ENCODE data around the gene ANP32E.

The ANP32E gene

DNA sequence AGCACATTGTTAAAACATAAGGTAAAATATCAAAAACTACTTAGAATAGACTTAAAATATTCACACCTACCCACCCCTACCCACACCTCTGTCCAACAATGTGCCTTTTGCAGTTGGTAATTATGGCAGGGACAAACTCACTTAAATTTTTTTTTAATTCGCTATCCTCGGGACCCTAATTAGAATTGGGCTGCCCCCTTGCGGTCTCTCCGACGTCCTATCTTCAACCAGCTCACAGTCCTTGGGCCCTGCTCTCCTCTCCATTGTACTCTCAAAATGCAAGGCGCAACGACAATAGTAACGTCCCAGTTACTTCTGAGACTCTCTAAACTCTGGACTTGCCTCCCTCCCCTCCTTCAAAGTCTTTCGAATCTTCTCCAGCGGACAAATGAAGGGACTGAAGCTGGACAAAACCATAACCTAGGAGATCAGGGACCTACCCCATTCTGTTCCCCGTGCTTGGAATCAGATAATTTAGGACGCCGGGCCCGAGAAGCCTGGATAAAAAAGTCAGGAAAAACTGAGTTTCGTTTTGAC is 45.4 kb upstream of the ANP32E start:
- no peak for TF ChIP-seq SIN3A (IDR thresholded peaks at IDR 0.05; ENCODE audit: borderline replicate concordance, insufficient read depth, low read length)
- no peak for TF ChIP-seq FOXP2 (optimal IDR thresholded peaks at IDR 0.05; ENCODE audit: borderline replicate concordance, extremely low read depth, extremely low read length, insufficient read depth)
- no peak for TF ChIP-seq TAF1 (IDR thresholded peaks at IDR 0.05; ENCODE audit: borderline replicate concordance, insufficient read depth, low read length)
- TF ChIP-seq, protein P1, sequence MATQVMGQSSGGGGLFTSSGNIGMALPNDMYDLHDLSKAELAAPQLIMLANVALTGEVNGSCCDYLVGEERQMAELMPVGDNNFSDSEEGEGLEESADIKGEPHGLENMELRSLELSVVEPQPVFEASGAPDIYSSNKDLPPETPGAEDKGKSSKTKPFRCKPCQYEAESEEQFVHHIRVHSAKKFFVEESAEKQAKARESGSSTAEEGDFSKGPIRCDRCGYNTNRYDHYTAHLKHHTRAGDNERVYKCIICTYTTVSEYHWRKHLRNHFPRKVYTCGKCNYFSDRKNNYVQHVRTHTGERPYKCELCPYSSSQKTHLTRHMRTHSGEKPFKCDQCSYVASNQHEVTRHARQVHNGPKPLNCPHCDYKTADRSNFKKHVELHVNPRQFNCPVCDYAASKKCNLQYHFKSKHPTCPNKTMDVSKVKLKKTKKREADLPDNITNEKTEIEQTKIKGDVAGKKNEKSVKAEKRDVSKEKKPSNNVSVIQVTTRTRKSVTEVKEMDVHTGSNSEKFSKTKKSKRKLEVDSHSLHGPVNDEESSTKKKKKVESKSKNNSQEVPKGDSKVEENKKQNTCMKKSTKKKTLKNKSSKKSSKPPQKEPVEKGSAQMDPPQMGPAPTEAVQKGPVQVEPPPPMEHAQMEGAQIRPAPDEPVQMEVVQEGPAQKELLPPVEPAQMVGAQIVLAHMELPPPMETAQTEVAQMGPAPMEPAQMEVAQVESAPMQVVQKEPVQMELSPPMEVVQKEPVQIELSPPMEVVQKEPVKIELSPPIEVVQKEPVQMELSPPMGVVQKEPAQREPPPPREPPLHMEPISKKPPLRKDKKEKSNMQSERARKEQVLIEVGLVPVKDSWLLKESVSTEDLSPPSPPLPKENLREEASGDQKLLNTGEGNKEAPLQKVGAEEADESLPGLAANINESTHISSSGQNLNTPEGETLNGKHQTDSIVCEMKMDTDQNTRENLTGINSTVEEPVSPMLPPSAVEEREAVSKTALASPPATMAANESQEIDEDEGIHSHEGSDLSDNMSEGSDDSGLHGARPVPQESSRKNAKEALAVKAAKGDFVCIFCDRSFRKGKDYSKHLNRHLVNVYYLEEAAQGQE (IDR thresholded peaks at IDR 0.05; ENCODE audit: insufficient read depth in 1 of 2, low read depth in 2 of 2, low read length in 2 of 2), result no peak
- no peak for TF ChIP-seq POLR2AphosphoS5 (IDR thresholded peaks at IDR 0.05; ENCODE audit: low read depth, low read length)

DNA sequence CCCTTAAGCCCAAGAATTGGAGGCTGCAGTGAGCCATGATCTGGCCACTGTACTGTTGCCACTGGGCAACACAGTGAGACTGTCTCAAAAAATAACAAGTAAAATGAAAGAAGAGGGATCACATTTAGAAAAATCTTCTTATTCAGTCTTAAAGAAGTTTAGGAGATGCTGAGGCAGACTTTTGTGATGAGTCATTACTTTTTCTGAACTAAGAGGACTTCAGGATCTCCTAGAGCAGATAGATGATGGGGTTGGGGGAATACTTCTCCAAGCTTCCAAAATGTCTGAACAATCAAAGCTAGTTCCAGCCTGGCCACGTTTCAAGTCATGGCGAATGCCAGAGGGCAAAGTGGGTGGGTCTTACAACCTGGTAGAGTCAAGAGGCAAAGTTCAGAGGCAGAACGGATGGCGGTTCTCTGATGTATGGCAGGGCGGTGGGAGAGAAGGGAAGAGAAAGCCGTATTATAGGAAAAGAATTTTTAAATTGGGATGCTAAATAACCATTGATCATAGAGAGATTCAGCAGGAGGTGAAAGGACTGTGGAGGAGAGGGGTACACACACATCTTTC is 44.3 kb upstream of the ANP32E start:
- TF ChIP-seq SIN3A (IDR thresholded peaks at IDR 0.05; ENCODE audit: borderline replicate concordance, insufficient read depth, low read length) (no peak), FOXP2 (optimal IDR thresholded peaks at IDR 0.05; ENCODE audit: borderline replicate concordance, extremely low read depth, extremely low read length, insufficient read depth) (no peak), POLR2AphosphoS5 (IDR thresholded peaks at IDR 0.05; ENCODE audit: low read depth, low read length) (no peak), TAF1 (IDR thresholded peaks at IDR 0.05; ENCODE audit: borderline replicate concordance, insufficient read depth, low read length) (no peak)
- TF ChIP-seq, protein P1 (IDR thresholded peaks at IDR 0.05; ENCODE audit: insufficient read depth in 1 of 2, low read depth in 2 of 2, low read length in 2 of 2), result no peak

DNA sequence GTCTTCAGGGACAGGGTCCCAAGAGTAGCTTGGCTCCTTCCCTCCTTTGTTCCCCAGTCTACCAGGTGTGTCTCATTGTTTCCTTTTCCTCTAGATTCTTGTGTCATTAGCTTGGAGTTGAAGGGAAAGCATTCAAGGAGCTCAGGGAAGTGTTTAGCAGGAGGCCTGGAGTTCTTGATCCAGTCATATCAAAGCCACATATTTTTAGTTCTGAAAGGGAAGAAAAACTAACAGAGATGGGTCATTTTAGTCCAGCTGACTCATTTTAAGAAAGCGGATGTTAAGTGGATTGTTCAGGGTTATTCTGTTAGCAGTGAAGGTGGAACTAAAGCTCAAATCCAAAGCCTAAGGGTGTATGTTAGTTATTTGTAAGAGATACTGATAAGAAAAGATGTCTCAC is 37.4 kb upstream of the ANP32E start:
- TF ChIP-seq POLR2AphosphoS5 (IDR thresholded peaks at IDR 0.05; ENCODE audit: low read depth, low read length) (no peak), TAF1 (IDR thresholded peaks at IDR 0.05; ENCODE audit: borderline replicate concordance, insufficient read depth, low read length) (no peak), FOXP2 (optimal IDR thresholded peaks at IDR 0.05; ENCODE audit: borderline replicate concordance, extremely low read depth, extremely low read length, insufficient read depth) (no peak), SIN3A (IDR thresholded peaks at IDR 0.05; ENCODE audit: borderline replicate concordance, insufficient read depth, low read length) (no peak)
- TF ChIP-seq, protein P1 (IDR thresholded peaks at IDR 0.05; ENCODE audit: insufficient read depth in 1 of 2, low read depth in 2 of 2, low read length in 2 of 2), result no peak

DNA sequence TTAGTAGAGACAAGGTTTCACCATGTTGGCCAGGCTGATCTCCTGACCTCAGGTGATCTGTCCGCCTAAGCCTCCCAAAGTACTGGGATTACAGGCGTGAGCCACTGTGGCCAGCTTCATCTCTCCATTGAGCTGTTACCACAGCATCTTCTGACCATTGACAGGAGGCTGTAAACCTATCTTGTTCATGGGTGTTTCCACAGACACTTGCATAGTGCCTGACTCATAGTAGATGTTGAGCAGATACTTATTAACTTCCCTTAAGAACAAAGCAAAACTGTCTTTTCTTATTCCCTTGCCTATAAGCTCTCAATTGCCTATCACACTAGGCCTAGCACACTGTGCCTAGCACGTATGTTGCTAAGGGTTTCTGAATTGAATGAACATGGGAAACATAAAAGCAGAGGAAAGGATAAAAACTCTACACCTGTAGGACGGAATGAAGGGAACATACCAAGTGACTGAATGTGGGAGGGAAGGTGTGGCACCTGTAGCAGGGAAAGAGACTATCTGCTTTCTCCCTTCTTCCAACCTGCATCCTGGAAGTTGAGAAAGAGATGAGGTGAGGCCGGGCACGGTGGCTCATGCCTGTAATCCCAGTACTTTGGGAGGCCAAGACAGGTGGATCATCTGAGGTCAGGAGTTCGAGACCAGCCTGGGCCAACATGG is 35.5 kb upstream of the ANP32E start:
- TF ChIP-seq, protein P1 (IDR thresholded peaks at IDR 0.05; ENCODE audit: insufficient read depth in 1 of 2, low read depth in 2 of 2, low read length in 2 of 2), result no peak
- TF ChIP-seq POLR2AphosphoS5 (IDR thresholded peaks at IDR 0.05; ENCODE audit: low read depth, low read length) (no peak), SIN3A (IDR thresholded peaks at IDR 0.05; ENCODE audit: borderline replicate concordance, insufficient read depth, low read length) (no peak), FOXP2 (optimal IDR thresholded peaks at IDR 0.05; ENCODE audit: borderline replicate concordance, extremely low read depth, extremely low read length, insufficient read depth) (no peak), TAF1 (IDR thresholded peaks at IDR 0.05; ENCODE audit: borderline replicate concordance, insufficient read depth, low read length) (no peak)

Data from PFSK-1 (cell line).